AG09319 (cell line): ENCODE results near the gene PCBP3.
"Not testable (repeated sequence)": the region's sequence is repeated elsewhere in the genome, so short reads cannot be mapped to it uniquely, and the experiment has no call there.

Experiments
- DNase-seq: peaks from one replicate; pipeline ENCODE4 v3.0.0-alpha.2; 2010; ENCODE audit warnings: low read depth; ENCODE audit errors: extremely low read depth
- CTCF ChIP-seq: IDR thresholded peaks from 2 replicates; pipeline ENCODE4 v1.5.1; 2011; ENCODE audit warnings: low read depth, mild to moderate bottlenecking, inconsistent platforms, low read length, moderate library complexity

Gene PCBP3

GRCh38 chr21:45947296-45947695 lies 303.8 kb downstream of the PCBP3 start:
- TF ChIP-seq CTCF, result no peak

GRCh38 chr21:45947716-45948255 lies 304.3 kb downstream of the PCBP3 start:
- TF ChIP-seq CTCF, result no peak
- no peak for DNase-seq

More at GRCh38 chr21:45947296-45947695, 303.8 kb downstream of the PCBP3 start:
- DNase-seq, result no peak

- no peak for DNase-seq
- no peak for TF ChIP-seq CTCF
Observed at GRCh38 chr21:45948576-45949141, 305.1 kb downstream of the PCBP3 start.

- DNase-seq, result no peak
- no peak for TF ChIP-seq CTCF
Observed at GRCh38 chr21:45949928-45950739, 306.6 kb downstream of the PCBP3 start.

- no peak for DNase-seq
Observed at GRCh38 chr21:45950740-45951515, 307.4 kb downstream of the PCBP3 start.

GRCh38 chr21:45951676-45952075 lies 308.2 kb downstream of the PCBP3 start:
- DNase-seq, result no peak
- TF ChIP-seq CTCF, result no peak

More at GRCh38 chr21:45950740-45951515, 307.4 kb downstream of the PCBP3 start:
- no peak for TF ChIP-seq CTCF

- not testable (repeated sequence) for DNase-seq
Observed at GRCh38 chr21:45952527-45952926, 309.0 kb downstream of the PCBP3 start.
